Astrocyte of the spinal cord (primary cell): Measurements from ENCODE around the gene CLASP2.

ENCODE experiments used
- DNase-seq: peaks from one replicate; pipeline ENCODE4 v3.0.0; 2011; ENCODE audit warnings: low read depth, low spot score
- H3K4me3 ChIP-seq: 2 replicates; pipeline ENCODE4 v1.5.1; 2011; ENCODE audit warnings: low read depth, mild to moderate bottlenecking, low read length, moderate library complexity
- CTCF ChIP-seq: IDR thresholded peaks from 2 replicates; pipeline ENCODE4 v1.5.1; 2012; ENCODE audit warnings: low read depth, mild to moderate bottlenecking, low read length, inconsistent platforms
- in situ Hi-C: cut with HindIII; loops from 2 replicates; pipeline ENCODE4 v1.10.0; 2017; ENCODE audit warnings: low sequenced_read_pairs

CLASP2 gene

DNA sequence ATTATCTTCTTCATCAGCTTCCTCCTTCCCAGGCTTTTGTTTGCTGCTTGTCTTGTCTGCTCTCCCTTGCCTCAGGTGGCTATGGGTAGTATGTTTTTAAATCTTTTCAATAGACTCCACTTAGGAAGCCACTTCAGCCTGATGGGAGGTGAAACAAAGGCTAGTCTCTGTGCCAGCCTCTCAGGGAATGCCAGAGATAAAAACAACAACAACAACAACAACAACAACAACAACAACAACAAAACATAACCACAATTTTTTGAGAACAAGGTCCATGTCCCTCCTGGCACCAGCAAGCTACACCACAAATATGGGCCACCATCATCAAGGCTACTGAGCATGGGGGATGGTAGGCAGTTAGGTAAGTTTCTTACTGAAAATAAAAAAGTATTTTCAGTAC, 213.0 kb downstream of the CLASP2 start:
- H3K4me3 ChIP-seq: no peak overlapping the region
- DNase-seq: no peak
- no peak for TF ChIP-seq CTCF
- in situ Hi-C loops: no loop called here

GRCh38 chr3:33496449-33496848, 221.6 kb downstream of the CLASP2 start:
- DNase-seq: no peak
- in situ Hi-C loops: no loop called here
- H3K4me3 ChIP-seq: no peak overlapping the region
- no peak for TF ChIP-seq CTCF

DNA sequence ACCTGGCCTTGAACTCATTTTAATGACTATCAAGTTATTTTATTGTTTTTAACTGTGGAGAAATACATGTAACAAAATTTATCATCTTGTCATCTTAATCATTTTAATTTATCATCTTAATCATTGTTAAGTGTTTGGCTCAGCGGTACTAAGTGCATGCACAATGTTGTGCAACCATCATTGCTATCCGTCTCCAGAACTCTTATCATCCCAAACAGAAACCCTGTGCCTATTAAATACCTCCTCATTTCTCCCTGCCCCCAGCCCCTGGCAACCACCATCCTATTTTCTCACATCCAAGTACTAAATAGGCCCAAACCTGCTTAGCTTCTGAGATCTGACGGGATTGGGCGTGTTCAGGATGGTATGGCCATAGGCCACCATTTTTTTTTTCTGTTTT, 226.3 kb downstream of the CLASP2 start:
- in situ Hi-C loops: no loop called here

GRCh38 chr3:33490641-33491241, 227.3 kb downstream of the CLASP2 start:
- no peak for DNase-seq
- no peak overlapping the region for H3K4me3 ChIP-seq
- TF ChIP-seq CTCF: no peak
- in situ Hi-C loops: no loop called here

More for the DNA sequence above, 226.3 kb downstream of the CLASP2 start:
- no peak for TF ChIP-seq CTCF
- H3K4me3 ChIP-seq: no peak overlapping the region
- DNase-seq: no peak

DNA sequence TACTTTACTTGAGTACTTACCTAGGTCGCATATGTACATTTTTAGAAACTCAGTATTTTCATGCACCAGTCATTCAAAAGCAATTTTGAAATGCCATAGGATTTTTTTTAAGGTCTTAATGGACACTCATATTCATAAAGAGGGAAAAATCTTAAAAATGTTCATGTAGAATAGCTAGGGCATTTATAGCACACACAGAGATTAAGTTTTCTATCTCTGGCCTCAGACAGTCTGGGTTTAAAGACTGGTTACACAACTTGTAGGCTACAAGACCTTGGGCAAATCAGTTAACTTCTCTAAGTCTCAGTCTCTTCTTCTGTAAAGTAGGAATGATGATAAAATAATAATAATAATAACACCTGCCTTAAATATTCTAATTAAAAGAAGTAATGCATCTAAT, 229.4 kb downstream of the CLASP2 start:
- in situ Hi-C loops: no loop called here
- no peak overlapping the region for H3K4me3 ChIP-seq
- no peak for TF ChIP-seq CTCF
- no peak for DNase-seq

- no peak overlapping the region for H3K4me3 ChIP-seq
- no peak for DNase-seq
- in situ Hi-C loops: no loop called here
- no peak for TF ChIP-seq CTCF
Measured at GRCh38 chr3:33488246-33488645, 229.8 kb downstream of the CLASP2 start.

GRCh38 chr3:33482111-33482521, 235.9 kb downstream of the CLASP2 start:
- DNase-seq: no peak
- no peak for TF ChIP-seq CTCF
- no peak overlapping the region for H3K4me3 ChIP-seq
- in situ Hi-C loops: no loop called here
